ENCODE data around the gene FNIP1. TPM values are rescaled to one million over a fixed set of nuclear protein-coding genes. Genes with fewer than 3 reads are reported as not detected.
"Not testable (repeated sequence)": the region's sequence is repeated elsewhere in the genome, so short reads cannot be mapped to it uniquely, and the experiment has no call there.

Gene FNIP1
- total RNA-seq, 1 donor from 2014 or later, result 39.4 TPM

GRCh38 chr5:131758520-131758900, 38.3 kb downstream of the FNIP1 start:
- DNase-seq (ENCODE audit: low spot score) (no peak), ATAC-seq (no peak)
- intact Hi-C loops (cut with DNase I), result no loop called here

GRCh38 chr5:131757830-131758519, 38.8 kb downstream of the FNIP1 start:
- no peak for DNase-seq (ENCODE audit: low spot score)
- intact Hi-C loops (cut with DNase I), result no loop called here
- no peak for ATAC-seq

- no peak for ATAC-seq
- no peak for DNase-seq (ENCODE audit: low spot score)
- intact Hi-C loops (cut with DNase I), result no loop called here
Measured at GRCh38 chr5:131756942-131757341, 39.9 kb downstream of the FNIP1 start.

- intact Hi-C loops (cut with DNase I), result no loop called here
- DNase-seq (ENCODE audit: low spot score) (no peak), ATAC-seq (no peak)
Measured at GRCh38 chr5:131754363-131754762, 42.5 kb downstream of the FNIP1 start.

- DNase-seq (ENCODE audit: low spot score) (no peak), ATAC-seq (no peak)
- intact Hi-C loops (cut with DNase I), result no loop called here
Measured at GRCh38 chr5:131751506-131751905, 45.3 kb downstream of the FNIP1 start.

- no peak for DNase-seq (ENCODE audit: low spot score)
- intact Hi-C loops (cut with DNase I), result no loop called here
- no peak for ATAC-seq
Measured at GRCh38 chr5:131749723-131750470, 46.9 kb downstream of the FNIP1 start.

GRCh38 chr5:131749138-131749537, 47.7 kb downstream of the FNIP1 start:
- DNase-seq (ENCODE audit: low spot score), result no peak
- ATAC-seq, result no peak
- intact Hi-C loops (cut with DNase I), result no loop called here

- DNase-seq (ENCODE audit: low spot score) (no peak), ATAC-seq (no peak)
- intact Hi-C loops (cut with DNase I), result no loop called here
Measured at GRCh38 chr5:131747180-131748105, 49.4 kb downstream of the FNIP1 start.

- ATAC-seq (no peak), DNase-seq (ENCODE audit: low spot score) (no peak)
- intact Hi-C loops (cut with DNase I), result no loop called here
Measured at GRCh38 chr5:131746423-131746822, 50.4 kb downstream of the FNIP1 start.

GRCh38 chr5:131745703-131746102, 51.1 kb downstream of the FNIP1 start:
- ATAC-seq (no peak), DNase-seq (ENCODE audit: low spot score) (no peak)
- intact Hi-C loops (cut with DNase I), result no loop called here

GRCh38 chr5:131745155-131745554, 51.7 kb downstream of the FNIP1 start:
- DNase-seq (ENCODE audit: low spot score) (no peak), ATAC-seq (no peak)
- intact Hi-C loops (cut with DNase I), result no loop called here

GRCh38 chr5:131740477-131740876, 56.3 kb downstream of the FNIP1 start:
- DNase-seq (ENCODE audit: low spot score) (no peak), ATAC-seq (no peak)
- intact Hi-C loops (cut with DNase I), result no loop called here

GRCh38 chr5:131735393-131735792, 61.4 kb downstream of the FNIP1 start:
- intact Hi-C loops (cut with DNase I), result no loop called here
- ATAC-seq, result no peak
- no peak for DNase-seq (ENCODE audit: low spot score)

GRCh38 chr5:131734939-131735338, 61.9 kb downstream of the FNIP1 start:
- DNase-seq (ENCODE audit: low spot score); intact Hi-C loops (cut with DNase I); ATAC-seq: not testable (repeated sequence)

- intact Hi-C loops (cut with DNase I); DNase-seq (ENCODE audit: low spot score); ATAC-seq: not testable (repeated sequence)
Measured at GRCh38 chr5:131729292-131729691, 67.5 kb downstream of the FNIP1 start.

GRCh38 chr5:131724089-131724488, 72.7 kb downstream of the FNIP1 start:
- ATAC-seq; DNase-seq (ENCODE audit: low spot score); intact Hi-C loops (cut with DNase I): not testable (repeated sequence)

- intact Hi-C loops (cut with DNase I), result no loop called here
- DNase-seq (ENCODE audit: low spot score) (no peak), ATAC-seq (no peak)
Measured at GRCh38 chr5:131720714-131721113, 76.1 kb downstream of the FNIP1 start.

- no peak for ATAC-seq
- no peak for DNase-seq (ENCODE audit: low spot score)
- intact Hi-C loops (cut with DNase I), result no loop called here
Measured at GRCh38 chr5:131719564-131719963, 77.3 kb downstream of the FNIP1 start.

- no peak for ATAC-seq
- DNase-seq (ENCODE audit: low spot score), result no peak
- intact Hi-C loops (cut with DNase I), result no loop called here
Measured at GRCh38 chr5:131718487-131719014, 78.3 kb downstream of the FNIP1 start.

All from sciatic nerve (tissue), 2 donors.